ENCODE measurements around the gene TNPO2. TPM values are rescaled to one million over a fixed set of nuclear protein-coding genes. Genes with fewer than 3 reads are reported as not detected.

TNPO2 gene
- total and polyA plus RNA-seq, 7 experiments from 2014 or later = 2.0 to 78.7 (median 59.0) TPM

- H3K36me3 Mint-ChIP-seq = peaks cover 0 to 14% (median 0%) of the 10 kb centered on the region in 5 donors
- Histone ChIP-seq H3K9me3 (ENCODE audit: control insufficient read depth in 2 of 3, low read length in 3 of 3) (no peaks in the 10 kb centered on the region), H3K4me3 (ENCODE audit: low read length) (no peak overlapping the region), H3K4me1 (ENCODE audit: control insufficient read depth in 2 of 2, insufficient read depth in 2 of 2, low read length in 2 of 2) (no peaks in the 10 kb centered on the region), H3K27ac (ENCODE audit: low read depth, low read length) (no peak overlapping the region), H3K27me3 (ENCODE audit: control insufficient read depth in 2 of 2, insufficient read depth in 2 of 2, low read length in 2 of 2) (no peaks in the 10 kb centered on the region), H3K36me3 (ENCODE audit: control insufficient read depth in 2 of 3, insufficient read depth in 3 of 3, low read length in 3 of 3) (peaks cover 0 to 9% (median 4%) of the 10 kb centered on the region in 3 experiments)
- intact Hi-C loops (cut with micrococcal nuclease) = loop anchor here (1.0 kb wide), 3 partner anchors 9 to 81 kb away; partner anchors contain the start of gene HOOK2 (in 1 of the 2)
- ChIA-PET CTCF (interaction anchor here (0.6 to 7.8 kb wide), 16 partner anchors 8 to 362 kb away, joined by 3 to 121 read pairs (median 4); partner anchors contain the start of gene TNPO2), POLR2A (interaction anchor here (0.6 to 3.8 kb wide), 12 partner anchors 9 to 197 kb away, joined by 3 to 29 read pairs (median 4); partner anchors contain the start of genes HOOK2 and JUNB)
- DNase-seq (peak in 8 of 9 donors; percentile 64 to 89 (median 72)), ATAC-seq (peak; percentile 92)
- no peaks in the 10 kb centered on the region for H3K9me3 Mint-ChIP-seq
- H3K27me3 Mint-ChIP-seq = no peaks in the 10 kb centered on the region
- H3K4me1 Mint-ChIP-seq = peaks cover 0 to 9% (median 0%) of the 10 kb centered on the region in 7 donors
- H3K4me3 Mint-ChIP-seq = peak overlapping the region in 3 of 10 donors; percentile 7 to 60 (median 44)
- H3K27ac Mint-ChIP-seq = no peak overlapping the region
Measured at GRCh38 chr19:12766051-12766521, 42.4 kb upstream of the TNPO2 start.

- Mint-ChIP-seq H3K4me1 (peaks cover 0 to 12% (median 4%) of the 10 kb centered on the region in 7 donors), H3K36me3 (peaks cover 0 to 14% (median 0%) of the 10 kb centered on the region in 5 donors), H3K9me3 (no peaks in the 10 kb centered on the region), H3K27ac (no peak overlapping the region), H3K4me3 (no peak overlapping the region), H3K27me3 (peaks cover 0 to 2% (median 0%) of the 10 kb centered on the region in 5 donors)
- Histone ChIP-seq H3K27me3 (ENCODE audit: control insufficient read depth in 2 of 2, insufficient read depth in 2 of 2, low read length in 2 of 2) (no peaks in the 10 kb centered on the region), H3K4me1 (ENCODE audit: control insufficient read depth in 2 of 2, insufficient read depth in 2 of 2, low read length in 2 of 2) (no peaks in the 10 kb centered on the region), H3K27ac (ENCODE audit: low read depth, low read length) (no peak overlapping the region), H3K36me3 (ENCODE audit: control insufficient read depth in 2 of 3, insufficient read depth in 3 of 3, low read length in 3 of 3) (peaks cover 0 to 9% (median 4%) of the 10 kb centered on the region in 3 experiments), H3K4me3 (ENCODE audit: low read length) (no peak overlapping the region), H3K9me3 (ENCODE audit: control insufficient read depth in 2 of 3, low read length in 3 of 3) (no peaks in the 10 kb centered on the region)
- ChIA-PET POLR2A (interaction anchor here (1.8 to 3.8 kb wide), 2 partner anchors 27 to 43 kb away, joined by 5 to 29 read pairs; partner anchors contain the start of gene JUNB), CTCF (interaction anchor here (0.6 to 7.8 kb wide), 8 partner anchors 10 to 95 kb away, joined by 3 to 121 read pairs (median 5); partner anchors contain the start of gene JUNB)
- no peak for ATAC-seq
- intact Hi-C loops (cut with micrococcal nuclease) = no loop called here
- DNase-seq = no peak
Measured at GRCh38 chr19:12764698-12765097, 41.0 kb upstream of the TNPO2 start.

GRCh38 chr19:12763100-12763499, 39.4 kb upstream of the TNPO2 start:
- no peaks in the 10 kb centered on the region for H3K9me3 Mint-ChIP-seq
- no peaks in the 10 kb centered on the region for H3K27me3 ChIP-seq (ENCODE audit: control insufficient read depth in 2 of 2, insufficient read depth in 2 of 2, low read length in 2 of 2)
- intact Hi-C loops (cut with micrococcal nuclease) = no loop called here
- ChIA-PET CTCF (interaction anchor here (0.8 to 7.8 kb wide), 5 partner anchors 15 to 84 kb away, joined by 3 to 121 read pairs (median 5); partner anchors contain the start of genes PRDX2 and THSD8), POLR2A (interaction anchor here (1.5 kb wide), 1 partner anchor 33 kb away, joined by 3 read pairs; no protein-coding TSS in a partner anchor)
- peaks cover 0 to 13% (median 6%) of the 10 kb centered on the region in 7 donors for H3K4me1 Mint-ChIP-seq
- no peak overlapping the region for H3K27ac ChIP-seq (ENCODE audit: low read depth, low read length)
- ATAC-seq = no peak
- peaks cover 0 to 9% (median 4%) of the 10 kb centered on the region in 3 experiments for H3K36me3 ChIP-seq (ENCODE audit: control insufficient read depth in 2 of 3, insufficient read depth in 3 of 3, low read length in 3 of 3)
- no peak overlapping the region for H3K4me3 ChIP-seq (ENCODE audit: low read length)
- no peaks in the 10 kb centered on the region for H3K9me3 ChIP-seq (ENCODE audit: control insufficient read depth in 2 of 3, low read length in 3 of 3)
- DNase-seq = no peak
- peaks cover 0 to 5% (median 4%) of the 10 kb centered on the region in 5 donors for H3K27me3 Mint-ChIP-seq
- no peak overlapping the region for H3K4me3 Mint-ChIP-seq
- peaks cover 0 to 14% (median 0%) of the 10 kb centered on the region in 5 donors for H3K36me3 Mint-ChIP-seq
- no peaks in the 10 kb centered on the region for H3K4me1 ChIP-seq (ENCODE audit: control insufficient read depth in 2 of 2, insufficient read depth in 2 of 2, low read length in 2 of 2)
- no peak overlapping the region for H3K27ac Mint-ChIP-seq

- Histone ChIP-seq H3K27ac (ENCODE audit: low read depth, low read length) (no peak overlapping the region), H3K36me3 (ENCODE audit: control insufficient read depth in 2 of 3, insufficient read depth in 3 of 3, low read length in 3 of 3) (peaks cover 0 to 2% (median 0%) of the 10 kb centered on the region in 3 experiments), H3K9me3 (ENCODE audit: control insufficient read depth in 2 of 3, low read length in 3 of 3) (no peaks in the 10 kb centered on the region), H3K27me3 (ENCODE audit: control insufficient read depth in 2 of 2, insufficient read depth in 2 of 2, low read length in 2 of 2) (no peaks in the 10 kb centered on the region), H3K4me1 (ENCODE audit: control insufficient read depth in 2 of 2, insufficient read depth in 2 of 2, low read length in 2 of 2) (peaks cover 0 to 7% of the 10 kb centered on the region in 2 donors), H3K4me3 (ENCODE audit: low read length) (no peak overlapping the region)
- POLR2A ChIA-PET = interaction anchor here (0.6 to 1.4 kb wide), 6 partner anchors 9 to 145 kb away, joined by 3 to 4 read pairs (median 3); partner anchors contain the start of gene TRIR
- peaks cover 0 to 9% (median 0%) of the 10 kb centered on the region in 5 donors for H3K36me3 Mint-ChIP-seq
- no peak for DNase-seq
- intact Hi-C loops (cut with micrococcal nuclease) = loop anchor here (1.0 to 2.0 kb wide), 5 partner anchors 15 to 119 kb away; partner anchors contain the start of gene HOOK2 (in 1 of the 2)
- no peak overlapping the region for H3K27ac Mint-ChIP-seq
- H3K4me1 Mint-ChIP-seq = peaks cover 0 to 10% (median 8%) of the 10 kb centered on the region in 7 donors
- no peak for ATAC-seq
- peaks cover 4 to 14% (median 9%) of the 10 kb centered on the region in 5 donors for H3K27me3 Mint-ChIP-seq
- H3K9me3 Mint-ChIP-seq = no peaks in the 10 kb centered on the region
- no peak overlapping the region for H3K4me3 Mint-ChIP-seq
- CTCF ChIA-PET = interaction anchor here (0.7 to 5.1 kb wide), 13 partner anchors 13 to 196 kb away, joined by 3 to 41 read pairs (median 7); partner anchors contain the start of genes HOOK2, RNASEH2A and TNPO2
Measured at GRCh38 chr19:12759686-12760085, 36.0 kb upstream of the TNPO2 start.

GRCh38 chr19:12757544-12758274, 34.0 kb upstream of the TNPO2 start:
- DNase-seq = peak in 8 of 9 donors; percentile 40 to 84 (median 57)
- no peaks in the 10 kb centered on the region for H3K27me3 ChIP-seq (ENCODE audit: control insufficient read depth in 2 of 2, insufficient read depth in 2 of 2, low read length in 2 of 2)
- no peaks in the 10 kb centered on the region for H3K9me3 ChIP-seq (ENCODE audit: control insufficient read depth in 2 of 3, low read length in 3 of 3)
- peak; percentile 87 for ATAC-seq
- H3K4me3 ChIP-seq (ENCODE audit: low read length) = peak overlapping the region; percentile 27
- Mint-ChIP-seq H3K4me3 (peak overlapping the region in 8 of 10 donors; percentile 13 to 64 (median 46)), H3K27ac (no peak overlapping the region), H3K9me3 (no peaks in the 10 kb centered on the region), H3K27me3 (peaks cover 10 to 20% (median 11%) of the 10 kb centered on the region in 5 donors), H3K4me1 (peaks cover 0 to 10% (median 8%) of the 10 kb centered on the region in 7 donors), H3K36me3 (no peaks in the 10 kb centered on the region)
- peaks cover 0 to 7% of the 10 kb centered on the region in 2 donors for H3K4me1 ChIP-seq (ENCODE audit: control insufficient read depth in 2 of 2, insufficient read depth in 2 of 2, low read length in 2 of 2)
- no peaks in the 10 kb centered on the region for H3K36me3 ChIP-seq (ENCODE audit: control insufficient read depth in 2 of 3, insufficient read depth in 3 of 3, low read length in 3 of 3)
- ChIA-PET CTCF (interaction anchor here (0.6 to 5.1 kb wide), 14 partner anchors 8 to 144 kb away, joined by 3 to 41 read pairs (median 5); partner anchors contain the start of gene RNASEH2A), POLR2A (interaction anchor here (0.7 to 1.0 kb wide), 2 partner anchors 24 to 40 kb away, joined by 3 read pairs; no protein-coding TSS in a partner anchor)
- H3K27ac ChIP-seq (ENCODE audit: low read depth, low read length) = no peak overlapping the region
- intact Hi-C loops (cut with micrococcal nuclease) = loop anchor here (1.0 to 2.0 kb wide), 3 partner anchors 25 to 193 kb away; no protein-coding TSS in a partner anchor
